Dendritic cell treated with granulocyte-macrophage colony-stimulating factor and Interleukin-4, amounts not matched to agents 40 ng/mL and 50 ng/mL, for 4 days (primary cell): ENCODE measurements around the gene MBTD1.
"Not testable (repeated sequence)": the region's sequence is repeated elsewhere in the genome, so short reads cannot be mapped to it uniquely, and the experiment has no call there.

Experiments used
- H3K27ac Mint-ChIP-seq: one replicate; pipeline ENCODE4 v1.8.0; 2022; ENCODE audit warnings: mild to moderate bottlenecking, mixed read lengths
- H3K27me3 Mint-ChIP-seq: one replicate; pipeline ENCODE4 v1.8.0; 2022; ENCODE audit warnings: mild to moderate bottlenecking, mixed read lengths
- H3K36me3 Mint-ChIP-seq: one replicate; pipeline ENCODE4 v1.8.0; 2022; ENCODE audit warnings: low read depth, mixed read lengths
- H3K4me1 Mint-ChIP-seq: one replicate; pipeline ENCODE4 v1.8.0; 2022; ENCODE audit warnings: low read depth, mixed read lengths
- H3K4me3 Mint-ChIP-seq: one replicate; pipeline ENCODE4 v1.8.0; 2022; ENCODE audit warnings: mild to moderate bottlenecking, moderate library complexity, mixed read lengths
- H3K9me3 Mint-ChIP-seq: one replicate; pipeline ENCODE4 v1.8.0; 2022; ENCODE audit warnings: mixed read lengths
- intact Hi-C: fragments of 100-400 bp; cut with micrococcal nuclease; formaldehyde crosslinking; loops from one replicate; pipeline ENCODE4 v1.15.0; 2022

Gene MBTD1

DNA sequence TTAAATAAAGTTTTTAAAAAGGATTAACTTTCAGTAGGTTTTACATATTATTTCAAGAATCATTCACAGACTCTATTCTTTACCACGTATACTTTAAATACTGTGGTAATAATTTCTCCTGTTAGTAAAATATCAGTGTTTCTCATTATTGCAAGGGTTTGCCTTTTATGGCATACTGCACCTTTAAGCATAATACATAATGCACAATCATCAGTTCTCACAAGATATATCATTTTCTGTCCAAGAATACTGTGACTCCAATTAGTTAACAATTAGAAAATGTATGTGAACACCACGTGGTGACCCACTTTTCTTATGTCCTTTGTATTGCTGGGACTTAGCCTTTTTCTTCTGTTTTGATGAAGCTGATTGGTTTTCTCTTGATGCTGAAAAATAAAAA is 68.0 kb downstream of the MBTD1 start:
- H3K9me3 Mint-ChIP-seq, result no peaks in the 10 kb centered on the region
- H3K27ac Mint-ChIP-seq, result no peak overlapping the region
- H3K4me3 Mint-ChIP-seq, result no peak overlapping the region
- no peaks in the 10 kb centered on the region for H3K27me3 Mint-ChIP-seq
- peaks cover 87% of the 10 kb centered on the region for H3K36me3 Mint-ChIP-seq
- H3K4me1 Mint-ChIP-seq, result no peaks in the 10 kb centered on the region
- intact Hi-C loops, result no loop called here

- Mint-ChIP-seq H3K4me1 (no peaks in the 10 kb centered on the region), H3K27me3 (no peaks in the 10 kb centered on the region), H3K4me3 (no peak overlapping the region), H3K36me3 (peaks cover 91% of the 10 kb centered on the region), H3K27ac (no peak overlapping the region), H3K9me3 (no peaks in the 10 kb centered on the region)
- intact Hi-C loops, result no loop called here
These were observed 70.2 kb downstream of the MBTD1 start for GRCh38 chr17:51189628-51190027.

GRCh38 chr17:51189162-51189561 is 70.7 kb downstream of the MBTD1 start:
- Mint-ChIP-seq H3K27me3 (no peaks in the 10 kb centered on the region), H3K4me3 (no peak overlapping the region), H3K27ac (no peak overlapping the region), H3K36me3 (peaks cover 91% of the 10 kb centered on the region), H3K4me1 (no peaks in the 10 kb centered on the region), H3K9me3 (no peaks in the 10 kb centered on the region)
- intact Hi-C loops, result no loop called here

GRCh38 chr17:51188271-51188833 is 71.5 kb downstream of the MBTD1 start:
- H3K4me1 Mint-ChIP-seq, result no peaks in the 10 kb centered on the region
- no peaks in the 10 kb centered on the region for H3K27me3 Mint-ChIP-seq
- intact Hi-C loops, result no loop called here
- H3K9me3 Mint-ChIP-seq, result no peaks in the 10 kb centered on the region
- no peak overlapping the region for H3K27ac Mint-ChIP-seq
- H3K4me3 Mint-ChIP-seq, result no peak overlapping the region
- H3K36me3 Mint-ChIP-seq, result peaks cover 91% of the 10 kb centered on the region

DNA sequence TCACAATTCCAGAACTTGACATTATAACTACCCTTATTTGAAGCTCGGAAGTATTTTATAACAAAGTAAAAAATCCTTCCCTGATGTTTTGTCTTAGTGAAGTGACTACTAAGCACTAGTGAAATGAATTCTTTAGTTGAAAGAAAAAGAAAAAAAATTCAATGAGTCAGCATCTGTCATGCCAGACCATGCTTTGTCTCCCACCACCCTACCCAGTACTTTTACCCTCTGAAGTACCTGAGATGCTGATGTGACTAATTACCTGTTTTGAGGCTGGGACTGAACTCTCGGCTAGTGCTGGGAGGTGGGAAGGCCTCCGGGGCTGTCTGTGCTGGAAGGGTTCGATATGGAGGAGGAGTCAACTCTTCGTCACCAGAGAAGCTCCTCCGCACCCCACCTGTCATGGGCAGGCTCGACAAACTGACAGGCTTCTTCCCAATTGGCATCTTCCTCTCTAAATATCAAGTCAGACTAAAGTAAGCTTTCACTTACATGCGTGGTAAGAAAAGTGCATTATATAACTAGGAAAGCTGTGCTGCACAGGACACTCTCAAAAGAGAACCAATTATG is 74.0 kb downstream of the MBTD1 start:
- peaks cover 92% of the 10 kb centered on the region for H3K36me3 Mint-ChIP-seq
- H3K4me1 Mint-ChIP-seq, result no peaks in the 10 kb centered on the region
- H3K4me3 Mint-ChIP-seq, result no peak overlapping the region
- H3K27me3 Mint-ChIP-seq, result no peaks in the 10 kb centered on the region
- no peak overlapping the region for H3K27ac Mint-ChIP-seq
- no peaks in the 10 kb centered on the region for H3K9me3 Mint-ChIP-seq
- intact Hi-C loops, result no loop called here

- H3K36me3 Mint-ChIP-seq, result peaks cover 85% of the 10 kb centered on the region
- H3K4me1 Mint-ChIP-seq, result no peaks in the 10 kb centered on the region
- no peaks in the 10 kb centered on the region for H3K27me3 Mint-ChIP-seq
- intact Hi-C loops, result no loop called here
- H3K27ac Mint-ChIP-seq, result no peak overlapping the region
- no peak overlapping the region for H3K4me3 Mint-ChIP-seq
- H3K9me3 Mint-ChIP-seq, result no peaks in the 10 kb centered on the region
These were observed 75.7 kb downstream of the MBTD1 start for GRCh38 chr17:51184124-51184523.

DNA sequence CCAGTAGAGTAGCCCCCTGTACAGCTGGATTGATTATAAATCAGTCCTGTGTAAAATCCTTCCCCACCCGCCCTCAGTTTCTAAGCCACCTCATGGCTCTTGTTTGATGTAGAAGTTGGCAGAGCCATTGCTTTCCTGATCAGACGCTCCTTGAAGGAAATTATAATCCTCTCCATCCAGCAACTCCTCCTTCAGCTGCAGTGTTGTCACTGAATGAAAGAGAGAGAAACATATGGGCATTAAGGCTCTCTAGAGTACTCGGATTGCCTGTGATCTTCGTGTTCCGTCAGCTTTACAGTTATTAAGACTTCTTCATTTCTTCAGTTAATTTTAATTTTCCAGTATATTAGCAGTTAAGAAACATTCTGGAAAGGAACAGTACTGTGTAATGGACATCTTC is 79.4 kb downstream of the MBTD1 start:
- no peaks in the 10 kb centered on the region for H3K27me3 Mint-ChIP-seq
- H3K4me3 Mint-ChIP-seq, result no peak overlapping the region
- H3K9me3 Mint-ChIP-seq, result no peaks in the 10 kb centered on the region
- peaks cover 72% of the 10 kb centered on the region for H3K36me3 Mint-ChIP-seq
- H3K27ac Mint-ChIP-seq, result no peak overlapping the region
- no peaks in the 10 kb centered on the region for H3K4me1 Mint-ChIP-seq
- intact Hi-C loops, result no loop called here

GRCh38 chr17:51172030-51172429 is 87.8 kb downstream of the MBTD1 start:
- intact Hi-C loops, H3K9me3 Mint-ChIP-seq, H3K27ac Mint-ChIP-seq, H3K4me3 Mint-ChIP-seq, H3K27me3 Mint-ChIP-seq: not testable (repeated sequence)
- H3K36me3 Mint-ChIP-seq, result peaks cover 87% of the 10 kb centered on the region
- peaks cover 23% of the 10 kb centered on the region for H3K4me1 Mint-ChIP-seq

DNA sequence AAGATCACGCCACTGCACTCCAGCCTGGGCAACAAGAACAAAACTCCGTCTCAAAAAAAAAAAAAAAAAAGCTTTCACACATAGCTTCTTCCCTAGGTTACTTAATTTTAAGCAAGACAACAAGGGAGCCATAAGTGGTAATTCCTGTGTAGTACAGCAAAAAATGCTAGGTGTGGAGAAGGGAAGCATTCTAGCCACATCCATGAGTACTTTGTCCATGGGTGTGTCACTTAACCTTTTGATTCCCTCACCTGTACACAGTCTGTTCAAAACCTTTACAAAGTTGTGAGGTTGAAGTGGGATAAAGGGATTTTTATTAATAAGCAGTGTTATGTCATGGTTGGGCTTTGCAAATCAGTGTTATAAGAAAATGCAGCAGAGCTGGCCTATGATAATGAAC is 89.1 kb downstream of the MBTD1 start:
- Mint-ChIP-seq H3K36me3 (peaks cover 89% of the 10 kb centered on the region), H3K27me3 (no peaks in the 10 kb centered on the region), H3K4me1 (peaks cover 30% of the 10 kb centered on the region), H3K4me3 (no peak overlapping the region), H3K27ac (no peak overlapping the region), H3K9me3 (no peaks in the 10 kb centered on the region)
- intact Hi-C loops, result no loop called here

- Mint-ChIP-seq H3K4me1 (peaks cover 39% of the 10 kb centered on the region), H3K27me3 (no peaks in the 10 kb centered on the region), H3K27ac (no peak overlapping the region), H3K9me3 (no peaks in the 10 kb centered on the region), H3K36me3 (peaks cover 78% of the 10 kb centered on the region), H3K4me3 (no peak overlapping the region)
- intact Hi-C loops, result no loop called here
These were observed 90.5 kb downstream of the MBTD1 start for GRCh38 chr17:51169340-51169739.

- Mint-ChIP-seq H3K27me3 (no peaks in the 10 kb centered on the region), H3K36me3 (peaks cover 74% of the 10 kb centered on the region), H3K4me3 (peak overlapping the region; percentile 85), H3K27ac (peak overlapping the region; percentile 99), H3K4me1 (peaks cover 53% of the 10 kb centered on the region), H3K9me3 (no peaks in the 10 kb centered on the region)
- intact Hi-C loops, result loop anchor here (1.0 kb wide), 1 partner anchor 93 kb away; the partner anchor contains the start of genes MBTD1 and UTP18
These were observed 92.6 kb downstream of the MBTD1 start for GRCh38 chr17:51166987-51167931.

DNA sequence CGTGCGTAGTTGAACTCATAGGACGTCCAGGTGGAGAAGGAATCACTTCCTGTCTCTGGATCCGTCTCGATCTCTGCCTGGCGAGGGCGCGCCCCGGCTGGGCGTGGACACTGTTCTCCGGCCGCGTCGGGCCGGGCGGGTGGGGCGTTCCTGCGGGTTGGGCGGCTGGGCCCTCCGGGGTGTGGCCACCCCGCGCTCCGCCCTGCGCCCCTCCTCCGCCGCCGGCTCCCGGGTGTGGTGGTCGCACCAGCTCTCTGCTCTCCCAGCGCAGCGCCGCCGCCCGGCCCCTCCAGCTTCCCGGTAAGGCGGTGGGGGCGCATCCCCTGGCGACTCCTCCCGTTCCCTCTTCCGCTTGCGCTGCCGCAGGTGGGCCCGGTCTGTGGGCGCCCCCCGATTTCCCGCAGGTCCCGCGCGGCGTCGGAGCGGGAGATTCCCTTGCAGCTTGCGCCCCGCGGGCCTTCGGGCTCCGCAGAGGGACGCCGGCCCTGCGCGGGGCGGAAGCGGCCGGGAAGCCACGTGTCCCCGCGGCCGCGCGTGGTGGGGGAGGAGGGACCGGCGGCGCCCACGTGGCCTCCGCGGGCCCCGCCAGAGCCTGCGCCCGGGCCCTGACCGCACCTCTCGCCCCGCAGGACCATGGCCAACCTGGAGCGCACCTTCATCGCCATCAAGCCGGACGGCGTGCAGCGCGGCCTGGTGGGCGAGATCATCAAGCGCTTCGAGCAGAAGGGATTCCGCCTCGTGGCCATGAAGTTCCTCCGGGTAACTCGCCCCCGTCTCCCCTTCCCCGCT is 93.5 kb downstream of the MBTD1 start, which contains the start of gene NME2:
Gene NME2, plus strand, starts transcription at position 214 of the 789 bp plus-strand sequence. Its CDS starts 420 bp downstream, at position 634.
- peak within 1 kb of the TSS; percentile 85 for H3K4me3 Mint-ChIP-seq
- H3K4me1 Mint-ChIP-seq, result peaks cover 53% of the 10 kb centered on the region
- H3K27ac Mint-ChIP-seq, result peak within 1 kb of the TSS; percentile 99
- no peaks in the 10 kb centered on the region for H3K27me3 Mint-ChIP-seq
- intact Hi-C loops, result loop anchor here (1.0 kb wide), 1 partner anchor 94 kb away; the partner anchor contains the start of genes MBTD1 and UTP18
- no peaks in the 10 kb centered on the region for H3K9me3 Mint-ChIP-seq
- peaks cover 74% of the 10 kb centered on the region for H3K36me3 Mint-ChIP-seq

DNA sequence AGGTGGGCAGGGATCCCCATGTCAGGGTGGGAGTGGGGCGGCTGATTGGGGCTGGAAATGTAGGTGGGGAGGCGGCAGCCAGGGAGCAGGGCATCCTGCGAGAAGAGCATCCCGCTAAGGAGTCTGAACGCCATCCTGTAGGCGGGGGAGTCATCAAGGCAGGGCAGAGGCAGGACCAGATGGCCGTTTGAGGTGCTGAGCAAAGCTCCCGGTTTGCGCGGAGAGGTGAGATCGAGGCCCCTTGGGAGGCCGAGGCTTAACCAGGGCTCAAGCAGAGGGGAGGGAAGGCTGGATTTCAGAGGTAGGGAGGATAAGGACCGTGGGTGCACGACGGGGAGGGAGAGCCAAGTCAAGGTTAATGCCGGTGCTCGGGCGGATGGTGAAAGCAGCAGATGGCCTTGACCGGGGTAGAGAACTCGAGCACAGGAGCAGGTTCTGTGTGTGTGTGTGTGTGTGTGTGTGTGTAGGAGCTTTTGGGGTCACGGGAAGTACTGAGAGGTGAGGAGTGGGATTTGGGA is 94.1 kb downstream of the MBTD1 start:
- Mint-ChIP-seq H3K4me3 (peak overlapping the region; percentile 85), H3K4me1 (peaks cover 53% of the 10 kb centered on the region), H3K27me3 (no peaks in the 10 kb centered on the region), H3K27ac (peak overlapping the region; percentile 99), H3K9me3 (no peaks in the 10 kb centered on the region), H3K36me3 (peaks cover 74% of the 10 kb centered on the region)
- intact Hi-C loops, result loop anchor here (1.0 kb wide), 1 partner anchor 95 kb away; the partner anchor contains the start of genes MBTD1 and UTP18
